ENCODE results near the gene SNED1.

GRCh38 chr2:241063587-241063986, 65.2 kb downstream of the SNED1 start:
- TF ChIP-seq POLR2A (IDR thresholded peaks at IDR 0.05) (no peak), CTCF (IDR thresholded peaks at IDR 0.05) (no peak)
